Stimulated activated naive CD8-positive, alpha-beta T cell treated with anti-CD3 and anti-CD28 coated beads, Interleukin-15, Interleukin-2, amounts not matched to agents 100 ng/mL and 50 ng/mL, for 24 hours (primary cell): ENCODE data around the gene XPNPEP1.

Source experiments
- H3K27ac Mint-ChIP-seq: one replicate; pipeline ENCODE4 v1.8.0; 2021; ENCODE audit warnings: mild to moderate bottlenecking, mixed read lengths
- H3K27me3 Mint-ChIP-seq: one replicate; pipeline ENCODE4 v1.8.0; 2021; ENCODE audit warnings: mixed read lengths
- H3K36me3 Mint-ChIP-seq: one replicate; pipeline ENCODE4 v1.8.0; 2021; ENCODE audit warnings: low read depth, mixed read lengths
- H3K4me1 Mint-ChIP-seq: one replicate; pipeline ENCODE4 v1.8.0; 2021; ENCODE audit warnings: low read depth, mixed read lengths
- H3K4me3 Mint-ChIP-seq: one replicate; pipeline ENCODE4 v1.8.0; 2021; ENCODE audit warnings: mild to moderate bottlenecking, mixed read lengths
- H3K9me3 Mint-ChIP-seq: one replicate; pipeline ENCODE4 v1.8.0; 2021; ENCODE audit warnings: mixed read lengths

Gene XPNPEP1

GRCh38 chr10:109922976-109923921, at the start of gene XPNPEP1:
XPNPEP1 (minus strand) TSS chr10:109923511; CDS start chr10:109923433, 78 bp downstream.
- no peaks in the 10 kb centered on the region for H3K9me3 Mint-ChIP-seq
- H3K4me3 Mint-ChIP-seq, result peak within 1 kb of the TSS; percentile 92
- H3K27ac Mint-ChIP-seq, result peak within 1 kb of the TSS; percentile 94
- H3K36me3 Mint-ChIP-seq, result peaks cover 21% of the 10 kb centered on the region
- peaks cover 58% of the 10 kb centered on the region for H3K4me1 Mint-ChIP-seq
- H3K27me3 Mint-ChIP-seq, result no peaks in the 10 kb centered on the region

DNA sequence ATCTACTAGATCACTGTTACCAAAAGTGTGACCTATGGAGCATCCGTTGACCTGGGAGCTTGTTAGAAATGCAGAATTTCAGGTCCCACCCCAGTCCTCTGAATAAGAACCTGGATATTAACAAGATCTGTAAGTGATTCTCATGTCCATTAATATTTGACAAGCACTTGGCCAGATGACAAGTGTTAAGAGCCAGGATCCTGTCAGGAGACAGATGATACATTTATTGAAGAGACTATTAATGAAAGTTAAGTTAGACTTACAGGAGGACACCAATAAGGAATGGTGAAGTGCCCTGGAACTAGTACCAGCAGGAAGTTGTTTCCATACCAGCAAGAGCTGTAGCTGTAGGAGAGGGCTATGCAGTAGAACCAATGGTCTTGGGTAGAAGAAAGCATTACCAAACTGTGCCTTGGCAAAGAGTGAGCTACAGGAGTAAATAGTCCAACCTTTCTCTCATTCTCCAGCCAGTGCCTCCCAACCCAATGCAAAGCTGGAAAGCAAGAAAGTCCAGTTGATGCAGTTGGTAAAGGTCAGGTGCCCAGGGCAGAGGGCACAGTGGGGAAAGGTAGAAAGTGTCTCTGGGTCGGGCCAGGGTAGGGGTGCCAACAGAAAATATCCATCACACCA, 49.2 kb upstream of the XPNPEP1 start:
- Mint-ChIP-seq H3K4me1 (peaks cover 4% of the 10 kb centered on the region), H3K4me3 (no peak overlapping the region), H3K36me3 (no peaks in the 10 kb centered on the region), H3K9me3 (no peaks in the 10 kb centered on the region), H3K27ac (no peak overlapping the region), H3K27me3 (no peaks in the 10 kb centered on the region)

DNA sequence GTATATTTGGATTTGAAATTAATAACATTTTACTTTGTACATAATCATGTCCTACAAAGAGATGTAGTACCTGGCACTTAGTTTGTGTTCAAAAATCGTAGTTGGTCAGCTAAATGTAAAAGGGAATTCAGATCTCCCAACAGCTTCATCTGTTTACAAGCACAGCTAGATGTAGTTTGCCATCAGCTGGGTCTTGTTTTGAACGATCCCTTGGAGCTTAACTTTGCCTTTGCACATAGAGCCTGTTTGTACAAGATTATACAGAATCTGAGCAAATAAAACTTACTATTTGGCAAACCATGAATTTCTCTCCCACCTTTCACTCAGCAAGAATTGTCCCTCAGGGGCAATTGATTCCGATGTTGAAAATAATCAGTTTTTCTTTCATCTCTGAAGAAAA, 48.3 kb upstream of the XPNPEP1 start:
- no peaks in the 10 kb centered on the region for H3K36me3 Mint-ChIP-seq
- H3K27ac Mint-ChIP-seq, result no peak overlapping the region
- H3K27me3 Mint-ChIP-seq, result no peaks in the 10 kb centered on the region
- no peak overlapping the region for H3K4me3 Mint-ChIP-seq
- peaks cover under 1% of the 10 kb centered on the region for H3K4me1 Mint-ChIP-seq
- no peaks in the 10 kb centered on the region for H3K9me3 Mint-ChIP-seq

GRCh38 chr10:109969760-109970346, 46.5 kb upstream of the XPNPEP1 start:
- Mint-ChIP-seq H3K9me3 (no peaks in the 10 kb centered on the region), H3K27ac (no peak overlapping the region), H3K36me3 (no peaks in the 10 kb centered on the region), H3K4me1 (no peaks in the 10 kb centered on the region), H3K4me3 (no peak overlapping the region), H3K27me3 (no peaks in the 10 kb centered on the region)

DNA sequence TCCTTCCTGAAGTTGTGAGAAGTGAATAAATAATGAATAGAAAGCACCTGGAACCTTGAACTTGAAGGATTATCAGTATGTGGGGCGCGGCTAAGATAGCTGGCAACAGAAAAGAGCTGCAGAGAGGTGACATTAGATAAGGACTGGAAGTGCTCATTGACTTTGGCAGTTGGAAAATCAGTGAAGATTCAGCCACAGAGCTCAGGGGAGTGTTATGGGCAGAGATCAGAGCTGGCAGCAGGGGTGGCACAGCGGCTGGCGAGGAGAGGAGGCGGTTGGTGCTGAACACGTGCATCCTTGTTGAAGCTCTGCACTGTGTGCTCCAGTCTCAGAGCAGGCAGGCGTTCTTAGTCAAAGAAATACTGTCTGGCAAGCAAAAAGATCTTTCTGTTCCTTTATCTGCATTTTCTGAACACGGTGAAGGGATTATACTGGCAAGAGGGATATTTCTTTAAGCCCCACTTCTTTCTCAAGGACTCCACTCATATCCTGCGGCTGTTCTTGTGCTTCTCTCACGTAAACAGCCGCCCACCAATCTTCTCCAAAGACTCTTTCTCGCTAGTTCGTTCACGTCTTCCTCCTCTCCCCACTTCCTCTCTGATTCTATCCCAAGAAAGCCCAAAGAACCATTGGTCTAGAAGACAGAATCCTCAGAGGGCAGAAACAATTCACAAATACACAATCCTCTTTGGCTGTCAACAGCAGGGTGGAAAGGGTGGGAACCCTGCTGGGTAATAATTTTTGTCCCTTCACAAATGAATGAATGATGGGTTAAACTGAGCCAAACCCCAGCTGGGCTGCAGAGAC, 45.8 kb upstream of the XPNPEP1 start:
- H3K27me3 Mint-ChIP-seq, result no peaks in the 10 kb centered on the region
- H3K27ac Mint-ChIP-seq, result no peak overlapping the region
- no peaks in the 10 kb centered on the region for H3K36me3 Mint-ChIP-seq
- H3K9me3 Mint-ChIP-seq, result no peaks in the 10 kb centered on the region
- no peaks in the 10 kb centered on the region for H3K4me1 Mint-ChIP-seq
- H3K4me3 Mint-ChIP-seq, result no peak overlapping the region

- Mint-ChIP-seq H3K9me3 (no peaks in the 10 kb centered on the region), H3K36me3 (no peaks in the 10 kb centered on the region), H3K27ac (no peak overlapping the region), H3K4me3 (no peak overlapping the region), H3K27me3 (no peaks in the 10 kb centered on the region), H3K4me1 (no peaks in the 10 kb centered on the region)
Measured at GRCh38 chr10:109967739-109968088, 44.4 kb upstream of the XPNPEP1 start.

GRCh38 chr10:109966961-109967738, 43.8 kb upstream of the XPNPEP1 start:
- no peaks in the 10 kb centered on the region for H3K9me3 Mint-ChIP-seq
- H3K36me3 Mint-ChIP-seq, result no peaks in the 10 kb centered on the region
- no peaks in the 10 kb centered on the region for H3K4me1 Mint-ChIP-seq
- no peak overlapping the region for H3K27ac Mint-ChIP-seq
- H3K27me3 Mint-ChIP-seq, result no peaks in the 10 kb centered on the region
- H3K4me3 Mint-ChIP-seq, result no peak overlapping the region

DNA sequence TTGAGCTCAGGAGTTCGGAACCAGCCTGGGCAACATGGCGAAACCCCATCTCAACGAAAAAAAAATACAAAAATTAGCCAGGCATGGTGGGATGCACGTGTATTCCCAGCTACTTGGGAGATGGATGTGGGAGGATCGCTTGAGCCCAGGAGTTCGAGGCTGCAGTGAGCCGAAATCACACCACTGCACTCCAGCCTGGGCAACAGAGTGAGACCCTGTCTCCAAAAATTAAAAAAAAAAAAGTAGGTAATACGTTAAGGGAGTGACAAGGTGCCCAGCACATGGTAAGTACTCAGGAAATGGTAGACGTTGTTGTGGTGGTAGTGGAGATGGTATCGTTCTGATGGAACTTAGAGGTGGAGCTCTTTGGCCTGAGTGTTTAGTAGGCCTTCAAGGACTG, 41.0 kb upstream of the XPNPEP1 start:
- no peaks in the 10 kb centered on the region for H3K9me3 Mint-ChIP-seq
- no peaks in the 10 kb centered on the region for H3K36me3 Mint-ChIP-seq
- H3K27me3 Mint-ChIP-seq, result no peaks in the 10 kb centered on the region
- no peaks in the 10 kb centered on the region for H3K4me1 Mint-ChIP-seq
- no peak overlapping the region for H3K4me3 Mint-ChIP-seq
- H3K27ac Mint-ChIP-seq, result no peak overlapping the region

GRCh38 chr10:109963439-109963838, 40.1 kb upstream of the XPNPEP1 start:
- Mint-ChIP-seq H3K4me3 (no peak overlapping the region), H3K36me3 (no peaks in the 10 kb centered on the region), H3K9me3 (no peaks in the 10 kb centered on the region), H3K4me1 (no peaks in the 10 kb centered on the region), H3K27ac (no peak overlapping the region), H3K27me3 (no peaks in the 10 kb centered on the region)

DNA sequence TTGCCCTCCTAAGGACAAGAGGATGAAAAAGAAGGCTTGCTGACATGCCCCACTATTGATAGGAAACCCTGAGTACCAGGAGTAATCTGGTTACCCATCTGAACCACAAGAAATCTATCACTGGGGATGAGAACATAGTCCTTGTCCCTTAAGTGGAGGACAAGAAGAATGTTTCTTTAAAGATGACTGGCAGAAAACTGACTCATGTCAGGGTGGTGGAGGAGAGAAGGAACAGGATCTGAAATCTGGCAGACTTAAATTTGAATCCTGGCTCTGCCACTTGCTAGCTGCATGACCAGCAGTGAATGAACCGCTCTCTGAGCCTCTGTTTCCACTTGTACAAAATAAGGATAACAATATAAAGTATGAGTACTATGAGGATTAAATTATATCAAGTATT, 38.9 kb upstream of the XPNPEP1 start:
- no peaks in the 10 kb centered on the region for H3K9me3 Mint-ChIP-seq
- no peaks in the 10 kb centered on the region for H3K4me1 Mint-ChIP-seq

GRCh38 chr10:109961174-109962001, 38.1 kb upstream of the XPNPEP1 start:
- H3K36me3 Mint-ChIP-seq, result no peaks in the 10 kb centered on the region

More for the DNA sequence above, 38.9 kb upstream of the XPNPEP1 start:
- no peak overlapping the region for H3K27ac Mint-ChIP-seq
- H3K4me3 Mint-ChIP-seq, result no peak overlapping the region
- no peaks in the 10 kb centered on the region for H3K27me3 Mint-ChIP-seq
- H3K36me3 Mint-ChIP-seq, result no peaks in the 10 kb centered on the region

GRCh38 chr10:109960682-109961081, 37.4 kb upstream of the XPNPEP1 start:
- no peaks in the 10 kb centered on the region for H3K36me3 Mint-ChIP-seq
- H3K4me1 Mint-ChIP-seq, result peaks cover 7% of the 10 kb centered on the region
- no peak overlapping the region for H3K27ac Mint-ChIP-seq

More at GRCh38 chr10:109961174-109962001, 38.1 kb upstream of the XPNPEP1 start:
- Mint-ChIP-seq H3K9me3 (no peaks in the 10 kb centered on the region), H3K4me3 (no peak overlapping the region), H3K27me3 (no peaks in the 10 kb centered on the region), H3K27ac (no peak overlapping the region), H3K4me1 (peaks cover 5% of the 10 kb centered on the region)

GRCh38 chr10:109959259-109960145, 36.2 kb upstream of the XPNPEP1 start:
- peaks cover 7% of the 10 kb centered on the region for H3K4me1 Mint-ChIP-seq
- no peak overlapping the region for H3K27ac Mint-ChIP-seq
- no peaks in the 10 kb centered on the region for H3K36me3 Mint-ChIP-seq
- no peaks in the 10 kb centered on the region for H3K9me3 Mint-ChIP-seq
- H3K27me3 Mint-ChIP-seq, result no peaks in the 10 kb centered on the region
- no peak overlapping the region for H3K4me3 Mint-ChIP-seq

More at GRCh38 chr10:109960682-109961081, 37.4 kb upstream of the XPNPEP1 start:
- H3K27me3 Mint-ChIP-seq, result no peaks in the 10 kb centered on the region
- no peaks in the 10 kb centered on the region for H3K9me3 Mint-ChIP-seq
- H3K4me3 Mint-ChIP-seq, result no peak overlapping the region
